AG09319 (cell line): ENCODE results near the gene TMX4.

ENCODE experiments used
- DNase-seq: peaks from one replicate; pipeline ENCODE4 v3.0.0-alpha.2; 2010; ENCODE audit warnings: low read depth; ENCODE audit errors: extremely low read depth
- TF ChIP-seq, protein P1 (sequence below): IDR thresholded peaks from 2 replicates; pipeline ENCODE4 v1.5.1; 2011; ENCODE audit warnings: low read depth, mild to moderate bottlenecking, inconsistent platforms, low read length, moderate library complexity

The TMX4 gene

GRCh38 chr20:8012724-8013123, 6.8 kb downstream of the TMX4 start:
- no peak for DNase-seq
- TF ChIP-seq, protein P1, sequence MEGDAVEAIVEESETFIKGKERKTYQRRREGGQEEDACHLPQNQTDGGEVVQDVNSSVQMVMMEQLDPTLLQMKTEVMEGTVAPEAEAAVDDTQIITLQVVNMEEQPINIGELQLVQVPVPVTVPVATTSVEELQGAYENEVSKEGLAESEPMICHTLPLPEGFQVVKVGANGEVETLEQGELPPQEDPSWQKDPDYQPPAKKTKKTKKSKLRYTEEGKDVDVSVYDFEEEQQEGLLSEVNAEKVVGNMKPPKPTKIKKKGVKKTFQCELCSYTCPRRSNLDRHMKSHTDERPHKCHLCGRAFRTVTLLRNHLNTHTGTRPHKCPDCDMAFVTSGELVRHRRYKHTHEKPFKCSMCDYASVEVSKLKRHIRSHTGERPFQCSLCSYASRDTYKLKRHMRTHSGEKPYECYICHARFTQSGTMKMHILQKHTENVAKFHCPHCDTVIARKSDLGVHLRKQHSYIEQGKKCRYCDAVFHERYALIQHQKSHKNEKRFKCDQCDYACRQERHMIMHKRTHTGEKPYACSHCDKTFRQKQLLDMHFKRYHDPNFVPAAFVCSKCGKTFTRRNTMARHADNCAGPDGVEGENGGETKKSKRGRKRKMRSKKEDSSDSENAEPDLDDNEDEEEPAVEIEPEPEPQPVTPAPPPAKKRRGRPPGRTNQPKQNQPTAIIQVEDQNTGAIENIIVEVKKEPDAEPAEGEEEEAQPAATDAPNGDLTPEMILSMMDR, result no peak

DNA sequence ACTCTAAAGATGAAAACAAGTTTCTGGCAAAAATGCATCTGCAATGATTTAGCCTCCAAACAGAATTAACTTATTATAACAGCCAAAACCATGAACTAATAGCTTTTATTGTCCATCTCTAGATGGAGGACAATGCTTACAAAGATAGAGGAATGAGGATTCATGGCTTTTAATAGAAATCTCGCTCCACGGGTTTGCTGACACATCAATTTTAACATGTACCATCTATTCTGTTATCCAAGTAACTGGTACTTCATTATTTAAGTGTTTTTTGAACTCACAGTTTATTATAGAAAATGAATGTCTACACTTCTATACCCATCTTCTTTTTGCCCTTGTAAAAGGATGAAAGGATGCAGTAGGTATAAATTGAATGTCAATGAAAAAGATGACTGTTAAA, 10.8 kb downstream of the TMX4 start:
- TF ChIP-seq, protein P1, result no peak
- DNase-seq, result no peak

DNA sequence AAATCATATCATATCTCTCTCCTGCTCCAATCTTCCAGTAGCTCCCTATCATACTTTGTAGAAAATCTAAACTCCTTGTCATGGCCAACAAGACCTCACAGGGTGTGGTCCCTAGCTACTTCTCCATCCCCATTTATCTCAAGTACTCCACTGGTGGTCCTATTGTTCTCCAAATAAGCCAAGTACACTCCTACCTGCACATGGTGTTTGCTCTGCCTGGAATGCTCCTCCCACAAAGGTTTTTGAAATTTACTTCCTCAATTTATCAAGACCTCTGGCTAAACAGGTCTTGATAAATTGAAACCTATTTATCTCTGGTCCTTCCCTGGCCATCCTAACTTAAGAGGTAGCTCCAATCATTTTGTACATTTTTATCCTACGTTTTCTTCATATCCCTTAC, 12.1 kb downstream of the TMX4 start:
- DNase-seq, result no peak

GRCh38 chr20:8005575-8006366, 13.8 kb downstream of the TMX4 start:
- TF ChIP-seq, protein P1, result no peak
- no peak for DNase-seq

More for the DNA sequence above, 12.1 kb downstream of the TMX4 start:
- TF ChIP-seq, protein P1, result no peak

DNA sequence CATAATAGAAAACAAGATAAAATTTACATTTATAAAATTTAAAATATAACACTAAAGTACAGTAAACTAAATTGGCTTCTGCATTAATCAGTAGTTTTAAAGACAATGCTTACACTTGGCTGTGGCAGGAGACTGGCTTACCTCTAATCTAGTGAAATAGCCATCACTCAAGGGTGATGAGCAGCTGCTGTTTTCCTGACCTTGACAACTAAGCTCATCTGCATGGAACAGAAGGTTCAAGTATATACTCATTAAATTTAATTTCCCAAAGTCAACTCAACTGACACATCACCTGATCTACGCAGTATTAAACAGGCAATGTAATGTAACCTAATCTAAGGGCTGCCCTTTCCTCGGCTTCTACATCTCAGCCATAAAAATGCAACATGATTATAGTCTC, 14.5 kb downstream of the TMX4 start:
- no peak for DNase-seq
- TF ChIP-seq, protein P1, result no peak

DNA sequence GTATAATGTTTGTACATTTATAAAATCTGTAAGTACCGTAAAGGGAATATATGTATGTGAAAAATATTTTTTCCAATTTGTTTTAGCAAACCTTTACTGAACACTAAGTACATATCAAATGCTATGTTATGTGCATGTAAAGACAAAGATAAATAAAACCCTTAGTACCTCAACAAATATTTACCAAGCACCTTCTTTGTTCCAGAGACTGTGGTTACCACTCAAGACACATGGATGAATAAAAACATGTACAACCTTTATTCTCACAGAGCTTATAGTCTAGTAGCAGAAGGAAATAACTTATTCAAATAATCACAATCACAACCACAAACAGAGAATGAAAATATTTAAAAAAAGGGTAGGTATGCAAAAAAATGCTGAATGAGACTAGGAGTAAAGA, 17.5 kb downstream of the TMX4 start:
- no peak for DNase-seq
- TF ChIP-seq, protein P1, result no peak

DNA sequence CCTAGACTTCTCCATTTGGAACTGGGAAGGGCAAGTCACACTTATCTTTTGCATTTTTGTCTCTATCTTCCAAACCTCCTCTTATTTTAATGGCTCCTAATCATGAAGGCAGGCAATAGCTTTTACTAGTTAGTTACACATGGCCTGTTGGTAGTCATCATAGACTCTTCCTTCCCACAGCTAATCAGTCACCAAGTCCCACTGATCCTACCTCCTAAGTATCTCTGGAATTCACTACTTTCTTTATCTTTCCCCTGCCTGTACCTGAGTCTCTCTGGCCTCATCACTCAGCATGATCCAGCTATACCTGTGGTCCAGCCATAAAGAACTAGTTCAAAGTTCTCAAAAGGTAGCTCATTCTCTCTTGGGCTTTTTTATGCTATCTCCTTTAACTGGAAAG, 18.8 kb downstream of the TMX4 start:
- TF ChIP-seq, protein P1, result no peak
- no peak for DNase-seq
